HEK293 (cell line): ENCODE results near the gene DIS3L2.
"Not testable (repeated sequence)": the region's sequence is repeated elsewhere in the genome, so short reads cannot be mapped to it uniquely, and the experiment has no call there.

Experiments used
- CTCF ChIA-PET: fragments of 350-600 bp; formaldehyde crosslinking; extraction: SDS; loops from one replicate; lab custom pipeline; 2021; ENCODE audit warnings: antibody characterized with exemption; lab: Yijun Ruan, JAX
- POLR2A ChIA-PET: fragments of 300-600 bp; formaldehyde crosslinking; extraction: SDS; loops from one replicate; lab custom pipeline; 2020; ENCODE audit warnings: antibody characterized with exemption, inconsistent platforms; lab: Yijun Ruan, JAX
- H3K27ac ChIP-seq: fragments of 200-500 bp; sonication (Bioruptor generic); 2 replicates; pipeline ENCODE4 v1.5.1; 2014; ENCODE audit warnings: low read depth, low read length, control low read depth, inconsistent platforms; ENCODE audit errors: extremely low read depth
- H3K36me3 ChIP-seq, 2 experiments: fragments of 200-500 bp in 1 of 2; sonication (Bioruptor generic) in 1 of 2; 1 replicate in 1 of 2; 2 replicates in 1 of 2; pipeline ENCODE4 v1.5.1; 2014 to 2017; ENCODE audit warnings: inconsistent platforms in 2 of 2, low read length in 2 of 2; ENCODE audit not compliant: control insufficient read depth in 2 of 2, insufficient read depth in 1 of 2
- H3K4me1 ChIP-seq: fragments of 200-500 bp; sonication (Bioruptor generic); 2 replicates; pipeline ENCODE4 v1.5.1; 2014; ENCODE audit warnings: mild to moderate bottlenecking, low read length, inconsistent platforms; ENCODE audit not compliant: control insufficient read depth, insufficient read depth
- H3K4me3 ChIP-seq: 2 replicates; pipeline ENCODE4 v1.5.1; 2011; ENCODE audit warnings: low read depth, mild to moderate bottlenecking, control low read depth, low read length, moderate library complexity
- H3K9me3 ChIP-seq: fragments of 200-500 bp; sonication (Bioruptor generic); 2 replicates; pipeline ENCODE4 v1.5.1; 2014; ENCODE audit warnings: low read depth, low read length, inconsistent platforms; ENCODE audit not compliant: control insufficient read depth, insufficient read depth
- GLIS1 ChIP-seq: fragments of 450-650 bp; formaldehyde crosslinking; IDR thresholded peaks from 2 replicates; pipeline ENCODE4 v1.5.1; 2016; ENCODE audit warnings: missing biosample characterization, missing genetic modification characterization
- HOXD13 ChIP-seq: sonication (generic); formaldehyde crosslinking; IDR thresholded peaks from 2 replicates; pipeline ENCODE4 v1.8.0; 2022; ENCODE audit warnings: missing genetic modification reagents, borderline replicate concordance
- KLF10 ChIP-seq: fragments of 450-650 bp; IDR thresholded peaks from 2 replicates; pipeline ENCODE4 v1.5.1; 2018; ENCODE audit warnings: missing biosample characterization, mild to moderate bottlenecking, missing genetic modification characterization
- KLF16 ChIP-seq: fragments of 450-650 bp; formaldehyde crosslinking; IDR thresholded peaks from 2 replicates; pipeline ENCODE4 v1.5.1; 2017; ENCODE audit warnings: missing biosample characterization, missing genetic modification characterization
- SP7 ChIP-seq: fragments of 450-650 bp; formaldehyde crosslinking; IDR thresholded peaks from 2 replicates; pipeline ENCODE4 v1.5.1; 2016; ENCODE audit warnings: missing biosample characterization, missing genetic modification characterization
- TRIM28 ChIP-seq: IDR thresholded peaks from 2 replicates; pipeline ENCODE4 v1.6.1; 2011; ENCODE audit warnings: low read length, control low read depth, borderline replicate concordance
- ZFP37 ChIP-seq: fragments of 450-650 bp; formaldehyde crosslinking; IDR thresholded peaks from 2 replicates; pipeline ENCODE4 v1.5.1; 2016; ENCODE audit warnings: missing biosample characterization, missing genetic modification characterization
- ZNF132 ChIP-seq: fragments of 450-650 bp; formaldehyde crosslinking; IDR thresholded peaks from 2 replicates; pipeline ENCODE4 v1.5.1; 2017; ENCODE audit warnings: missing biosample characterization, missing genetic modification characterization, borderline replicate concordance
- ZNF133 ChIP-seq: fragments of 450-650 bp; formaldehyde crosslinking; IDR thresholded peaks from 2 replicates; pipeline ENCODE4 v1.5.1; 2016; ENCODE audit warnings: missing biosample characterization, missing genetic modification characterization
- ZNF174 ChIP-seq: fragments of 450-650 bp; formaldehyde crosslinking; IDR thresholded peaks from 2 replicates; pipeline ENCODE4 v1.5.0; 2017; ENCODE audit warnings: missing biosample characterization, mild to moderate bottlenecking, missing genetic modification characterization
- ZNF221 ChIP-seq: fragments of 450-650 bp; formaldehyde crosslinking; IDR thresholded peaks from 2 replicates; pipeline ENCODE4 v1.5.1; 2017; ENCODE audit warnings: missing biosample characterization, missing genetic modification characterization, borderline replicate concordance
- ZNF292 ChIP-seq: fragments of 450-650 bp; formaldehyde crosslinking; IDR thresholded peaks from 2 replicates; pipeline ENCODE4 v1.5.1; 2016; ENCODE audit warnings: low read depth, missing biosample characterization, missing genetic modification characterization, borderline replicate concordance
- ZNF501 ChIP-seq: fragments of 450-650 bp; formaldehyde crosslinking; IDR thresholded peaks from 2 replicates; pipeline ENCODE4 v1.5.1; 2016; ENCODE audit warnings: missing biosample characterization, missing genetic modification characterization
- ZNF521 ChIP-seq: fragments of 450-650 bp; formaldehyde crosslinking; IDR thresholded peaks from 2 replicates; pipeline ENCODE4 v1.5.1; 2017; ENCODE audit warnings: missing biosample characterization, mild to moderate bottlenecking, missing genetic modification characterization
- ZNF629 ChIP-seq: fragments of 450-650 bp; formaldehyde crosslinking; IDR thresholded peaks from 2 replicates; pipeline ENCODE4 v1.5.1; 2017; ENCODE audit warnings: missing biosample characterization, missing genetic modification characterization
- ZNF664 ChIP-seq: fragments of 450-650 bp; formaldehyde crosslinking; IDR thresholded peaks from 2 replicates; pipeline ENCODE4 v1.5.1; 2016; ENCODE audit warnings: missing biosample characterization, missing genetic modification characterization
- ZNF837 ChIP-seq: fragments of 450-650 bp; formaldehyde crosslinking; IDR thresholded peaks from 2 replicates; pipeline ENCODE4 v1.5.1; 2016; ENCODE audit warnings: missing biosample characterization, missing genetic modification characterization
- TF ChIP-seq, protein P1 (sequence below): fragments of 450-650 bp; formaldehyde crosslinking; IDR thresholded peaks from 2 replicates; pipeline ENCODE4 v1.5.1; 2017; ENCODE audit warnings: missing biosample characterization, missing genetic modification characterization
- TF ChIP-seq, protein P2 (sequence below): fragments of 450-650 bp; formaldehyde crosslinking; IDR thresholded peaks from 2 replicates; pipeline ENCODE4 v1.5.1; 2016; ENCODE audit warnings: missing biosample characterization, missing genetic modification characterization
- TF ChIP-seq, protein P3 (sequence below): fragments of 450-650 bp; formaldehyde crosslinking; IDR thresholded peaks from 2 replicates; pipeline ENCODE4 v1.5.1; 2016; ENCODE audit warnings: missing biosample characterization, missing genetic modification characterization
- TF ChIP-seq, protein P4 (sequence below): fragments of 450-650 bp; formaldehyde crosslinking; IDR thresholded peaks from 2 replicates; pipeline ENCODE4 v1.5.1; 2016; ENCODE audit warnings: missing biosample characterization, missing genetic modification characterization, low read depth
- TF ChIP-seq, protein P5 (sequence below): fragments of 450-650 bp; formaldehyde crosslinking; IDR thresholded peaks from 2 replicates; pipeline ENCODE4 v1.5.1; 2016; ENCODE audit warnings: missing biosample characterization, missing genetic modification characterization
- TF ChIP-seq, protein P6 (sequence below): fragments of 450-650 bp; formaldehyde crosslinking; IDR thresholded peaks from 2 replicates; pipeline ENCODE4 v1.5.1; 2016; ENCODE audit warnings: missing biosample characterization, missing genetic modification characterization

Gene DIS3L2

DNA sequence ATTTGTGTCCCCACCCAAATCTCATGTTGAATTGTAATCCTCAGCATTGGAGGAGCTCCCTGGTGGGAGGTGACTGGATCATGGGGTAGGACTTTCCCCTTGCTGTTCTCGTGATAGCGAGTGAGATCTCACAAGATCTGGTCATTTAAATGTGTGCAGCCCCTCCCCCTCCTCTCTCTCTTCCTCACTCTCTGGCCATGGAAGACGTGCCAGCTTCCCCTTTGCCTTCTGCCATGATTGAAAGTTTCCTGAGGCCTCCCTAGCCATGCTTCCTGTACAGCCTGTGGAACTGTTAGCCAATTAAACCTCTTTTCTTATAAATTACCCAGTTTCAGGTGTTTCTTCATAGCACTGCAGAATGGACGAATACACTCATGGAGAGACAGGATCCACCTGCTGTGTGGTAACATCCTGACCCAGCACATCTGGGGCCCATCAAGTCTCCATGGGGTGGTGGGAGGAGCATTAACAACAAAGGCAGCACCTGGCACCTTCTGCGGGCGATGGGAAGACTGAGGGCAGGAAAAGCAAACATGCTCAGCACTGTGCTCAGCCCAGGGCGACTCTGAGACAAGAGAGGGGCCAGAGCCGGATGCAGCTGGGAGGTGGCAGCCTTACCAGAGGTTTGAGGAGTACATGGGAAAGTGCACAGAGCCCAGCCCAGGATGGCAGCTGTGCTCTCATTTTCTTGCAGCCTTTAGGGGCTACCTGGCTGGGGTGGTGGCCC, 400.8 kb downstream of the DIS3L2 start (continued):
- TF ChIP-seq, protein P1, sequence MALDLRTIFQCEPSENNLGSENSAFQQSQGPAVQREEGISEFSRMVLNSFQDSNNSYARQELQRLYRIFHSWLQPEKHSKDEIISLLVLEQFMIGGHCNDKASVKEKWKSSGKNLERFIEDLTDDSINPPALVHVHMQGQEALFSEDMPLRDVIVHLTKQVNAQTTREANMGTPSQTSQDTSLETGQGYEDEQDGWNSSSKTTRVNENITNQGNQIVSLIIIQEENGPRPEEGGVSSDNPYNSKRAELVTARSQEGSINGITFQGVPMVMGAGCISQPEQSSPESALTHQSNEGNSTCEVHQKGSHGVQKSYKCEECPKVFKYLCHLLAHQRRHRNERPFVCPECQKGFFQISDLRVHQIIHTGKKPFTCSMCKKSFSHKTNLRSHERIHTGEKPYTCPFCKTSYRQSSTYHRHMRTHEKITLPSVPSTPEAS, result no peak
- TF ChIP-seq KLF16 (tag by site-specific recombination) (no peak), ZNF501 (no peak), ZNF221 (tag by site-specific recombination) (no peak), ZFP37 (tag by site-specific recombination) (no peak)
- TF ChIP-seq, protein P2, sequence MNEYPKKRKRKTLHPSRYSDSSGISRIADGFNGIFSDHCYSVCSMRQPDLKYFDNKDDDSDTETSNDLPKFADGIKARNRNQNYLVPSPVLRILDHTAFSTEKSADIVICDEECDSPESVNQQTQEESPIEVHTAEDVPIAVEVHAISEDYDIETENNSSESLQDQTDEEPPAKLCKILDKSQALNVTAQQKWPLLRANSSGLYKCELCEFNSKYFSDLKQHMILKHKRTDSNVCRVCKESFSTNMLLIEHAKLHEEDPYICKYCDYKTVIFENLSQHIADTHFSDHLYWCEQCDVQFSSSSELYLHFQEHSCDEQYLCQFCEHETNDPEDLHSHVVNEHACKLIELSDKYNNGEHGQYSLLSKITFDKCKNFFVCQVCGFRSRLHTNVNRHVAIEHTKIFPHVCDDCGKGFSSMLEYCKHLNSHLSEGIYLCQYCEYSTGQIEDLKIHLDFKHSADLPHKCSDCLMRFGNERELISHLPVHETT (tag by site-specific recombination), result no peak

DNA sequence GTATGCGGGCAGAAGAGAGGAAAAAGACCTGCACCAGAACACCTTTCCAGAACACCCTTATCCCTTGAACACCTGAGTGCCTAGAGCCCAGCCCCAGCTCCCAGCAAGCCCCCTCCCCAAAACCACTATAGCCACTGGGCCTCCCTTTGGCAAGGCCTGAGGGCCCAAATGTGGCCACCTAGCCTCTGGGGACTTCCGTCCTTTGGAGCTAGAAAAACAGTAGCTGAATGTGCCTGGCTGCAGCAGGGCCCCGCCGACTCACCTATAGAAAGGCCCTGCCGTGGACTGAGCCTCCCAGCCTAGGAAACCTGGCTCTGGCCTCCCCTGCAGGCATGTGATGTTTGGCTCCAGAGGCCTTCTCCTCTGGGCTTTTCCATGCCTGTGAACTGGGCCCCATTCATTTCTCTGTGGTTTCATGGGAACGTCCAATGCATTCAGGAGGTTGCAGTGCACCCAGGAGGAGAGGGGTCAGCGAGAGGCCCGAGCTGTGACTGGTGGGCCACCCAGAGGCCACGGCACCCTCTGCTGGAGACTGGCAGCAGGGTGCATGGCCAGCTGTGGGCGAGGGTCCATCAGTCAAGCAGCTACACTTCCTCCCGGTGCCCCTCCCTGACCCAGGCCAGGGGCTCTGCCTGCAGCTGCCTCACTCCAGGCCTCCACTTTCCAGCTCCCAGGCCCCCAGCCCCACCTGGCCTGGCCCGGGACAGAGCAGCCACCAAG, 401.7 kb downstream of the DIS3L2 start:
- POLR2A ChIA-PET, result not testable (repeated sequence)

DNA sequence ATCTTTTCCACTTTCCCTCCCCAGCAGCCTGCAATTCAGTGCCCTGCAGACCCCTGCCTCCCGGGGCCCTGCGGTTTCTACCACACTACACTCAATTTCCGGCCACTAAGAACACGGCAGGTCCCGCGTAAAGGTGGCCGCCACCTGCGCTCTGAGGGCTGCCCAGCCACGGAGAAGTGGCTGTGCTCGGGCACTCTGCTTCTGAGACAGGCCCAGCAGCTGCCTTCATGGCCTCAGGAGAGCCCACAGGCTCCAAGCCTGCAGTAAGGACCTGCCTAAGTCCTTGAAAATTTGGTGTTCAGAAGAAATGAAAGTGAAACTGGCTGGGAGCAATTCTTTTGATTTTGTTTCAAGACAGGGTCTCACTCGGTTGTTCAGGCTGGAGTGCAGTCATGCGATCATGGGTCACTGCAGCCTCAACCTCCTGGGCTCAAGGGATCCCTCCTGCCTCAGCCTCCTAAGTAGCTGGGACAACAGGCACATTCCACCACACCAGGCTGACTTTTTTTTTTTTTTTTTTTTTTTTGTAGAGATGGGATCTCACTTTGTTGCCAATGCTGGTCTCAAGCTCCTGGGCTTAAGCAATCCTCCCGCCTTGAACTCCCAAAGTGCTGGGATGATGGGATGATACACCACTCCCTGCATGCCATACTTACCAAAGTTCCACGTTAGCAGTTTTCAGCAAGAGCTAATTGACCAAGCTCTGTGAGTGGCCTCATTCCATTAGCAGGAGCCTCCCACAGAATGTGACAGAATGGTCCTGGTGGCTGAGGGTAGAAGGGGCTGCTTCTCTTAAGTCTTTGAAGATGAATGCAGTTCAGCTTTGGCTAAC, 402.5 kb downstream of the DIS3L2 start:
- POLR2A ChIA-PET, result no interaction called here
- Histone ChIP-seq H3K36me3 (no peaks in the 10 kb centered on the region), H3K9me3 (no peaks in the 10 kb centered on the region)
- TF ChIP-seq GLIS1 (tag by site-specific recombination), result no peak
- TF ChIP-seq TRIM28, result no peak
- TF ChIP-seq, protein P3, sequence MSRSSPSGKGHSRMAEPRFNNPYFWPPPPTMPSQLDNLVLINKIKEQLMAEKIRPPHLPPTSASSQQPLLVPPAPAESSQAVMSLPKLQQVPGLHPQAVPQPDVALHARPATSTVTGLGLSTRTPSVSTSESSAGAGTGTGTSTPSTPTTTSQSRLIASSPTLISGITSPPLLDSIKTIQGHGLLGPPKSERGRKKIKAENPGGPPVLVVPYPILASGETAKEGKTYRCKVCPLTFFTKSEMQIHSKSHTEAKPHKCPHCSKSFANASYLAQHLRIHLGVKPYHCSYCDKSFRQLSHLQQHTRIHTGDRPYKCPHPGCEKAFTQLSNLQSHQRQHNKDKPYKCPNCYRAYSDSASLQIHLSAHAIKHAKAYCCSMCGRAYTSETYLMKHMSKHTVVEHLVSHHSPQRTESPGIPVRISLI, result no peak
- no peak for TF ChIP-seq ZNF837 (tag by site-specific recombination)
- no peak for TF ChIP-seq SP7 (tag by site-specific recombination)
- TF ChIP-seq, protein P4, sequence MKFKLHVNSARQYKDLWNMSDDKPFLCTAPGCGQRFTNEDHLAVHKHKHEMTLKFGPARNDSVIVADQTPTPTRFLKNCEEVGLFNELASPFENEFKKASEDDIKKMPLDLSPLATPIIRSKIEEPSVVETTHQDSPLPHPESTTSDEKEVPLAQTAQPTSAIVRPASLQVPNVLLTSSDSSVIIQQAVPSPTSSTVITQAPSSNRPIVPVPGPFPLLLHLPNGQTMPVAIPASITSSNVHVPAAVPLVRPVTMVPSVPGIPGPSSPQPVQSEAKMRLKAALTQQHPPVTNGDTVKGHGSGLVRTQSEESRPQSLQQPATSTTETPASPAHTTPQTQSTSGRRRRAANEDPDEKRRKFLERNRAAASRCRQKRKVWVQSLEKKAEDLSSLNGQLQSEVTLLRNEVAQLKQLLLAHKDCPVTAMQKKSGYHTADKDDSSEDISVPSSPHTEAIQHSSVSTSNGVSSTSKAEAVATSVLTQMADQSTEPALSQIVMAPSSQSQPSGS (tag by site-specific recombination), result no peak
- TF ChIP-seq, protein P5, sequence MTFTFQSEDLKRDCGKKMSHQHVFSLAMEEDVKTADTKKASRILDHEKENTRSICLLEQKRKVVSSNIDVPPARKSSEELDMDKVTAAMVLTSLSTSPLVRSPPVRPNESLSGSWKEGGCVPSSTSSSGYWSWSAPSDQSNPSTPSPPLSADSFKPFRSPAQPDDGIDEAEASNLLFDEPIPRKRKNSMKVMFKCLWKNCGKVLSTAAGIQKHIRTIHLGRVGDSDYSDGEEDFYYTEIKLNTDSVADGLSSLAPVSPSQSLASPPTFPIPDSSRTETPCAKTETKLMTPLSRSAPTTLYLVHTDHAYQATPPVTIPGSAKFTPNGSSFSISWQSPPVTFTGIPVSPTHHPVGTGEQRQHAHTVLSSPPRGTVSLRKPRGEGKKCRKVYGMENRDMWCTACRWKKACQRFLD (tag by site-specific recombination), result no peak
- TF ChIP-seq HOXD13, result no peak
- no peak for TF ChIP-seq ZNF292
- TF ChIP-seq ZNF521 (tag by site-specific recombination), result no peak
- TF ChIP-seq, protein P6, sequence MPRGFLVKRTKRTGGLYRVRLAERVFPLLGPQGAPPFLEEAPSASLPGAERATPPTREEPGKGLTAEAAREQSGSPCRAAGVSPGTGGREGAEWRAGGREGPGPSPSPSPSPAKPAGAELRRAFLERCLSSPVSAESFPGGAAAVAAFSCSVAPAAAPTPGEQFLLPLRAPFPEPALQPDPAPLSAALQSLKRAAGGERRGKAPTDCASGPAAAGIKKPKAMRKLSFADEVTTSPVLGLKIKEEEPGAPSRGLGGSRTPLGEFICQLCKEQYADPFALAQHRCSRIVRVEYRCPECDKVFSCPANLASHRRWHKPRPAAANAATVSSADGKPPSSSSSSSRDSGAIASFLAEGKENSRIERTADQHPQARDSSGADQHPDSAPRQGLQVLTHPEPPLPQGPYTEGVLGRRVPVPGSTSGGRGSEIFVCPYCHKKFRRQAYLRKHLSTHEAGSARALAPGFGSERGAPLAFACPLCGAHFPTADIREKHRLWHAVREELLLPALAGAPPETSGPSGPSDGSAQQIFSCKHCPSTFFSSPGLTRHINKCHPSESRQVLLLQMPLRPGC (tag by site-specific recombination), result no peak
- TF ChIP-seq ZNF132, result no peak
- TF ChIP-seq ZNF629 (tag by site-specific recombination), result no peak
- TF ChIP-seq KLF10, result no peak
- TF ChIP-seq ZNF174 (tag by site-specific recombination), result no peak
- no peak for TF ChIP-seq ZNF664
- no peak for TF ChIP-seq ZNF133
- TF ChIP-seq, all 188 proteins: peak for 0
- H3K4me3 ChIP-seq, result no peak overlapping the region
- no peak overlapping the region for H3K27ac ChIP-seq
- CTCF ChIA-PET, result interaction anchor here (0.6 to 1.5 kb wide), 7 partner anchors 49 to 466 kb away, joined by 3 to 4 read pairs (median 3); no protein-coding TSS in a partner anchor
- no peaks in the 10 kb centered on the region for H3K4me1 ChIP-seq

More for the DNA sequence above, 401.7 kb downstream of the DIS3L2 start:
- not testable (repeated sequence) for H3K9me3 ChIP-seq, H3K27ac ChIP-seq, H3K4me1 ChIP-seq, H3K36me3 ChIP-seq, H3K4me3 ChIP-seq
- CTCF ChIA-PET, result interaction anchor here (0.7 to 1.5 kb wide), 3 partner anchors 50 to 461 kb away, joined by 3 to 4 read pairs (median 3); no protein-coding TSS in a partner anchor
